Left colon (tissue), 2 donors: ENCODE results near the gene SYT13. TPM values are rescaled to one million over a fixed set of nuclear protein-coding genes. Genes with fewer than 3 reads are reported as not detected.
A peak's percentile ranks its signal among the peaks of the same experiment; 100 is the strongest.

ENCODE experiments used
- ATAC-seq: fragments of 200-7000 bp; cut with Tn5 transposase; one replicate; pipeline ENCODE4 v1.9.1; 2020; ENCODE audit warnings: mild to moderate bottlenecking, moderate library complexity
- DNase-seq, 2 donors: peaks; one replicate each; pipeline ENCODE4 v3.0.0-alpha.2; 2020
- intact Hi-C, 2 donors: fragments of 100-400 bp; cut with DNase I in 1 of 2; cut with micrococcal nuclease in 1 of 2; formaldehyde crosslinking; loops; one replicate each; pipeline versions ENCODE4 v1.11.2 to v1.14.0; 2022; cut with DNase I, micrococcal nuclease
- total RNA-seq, 2 donors: library from RNA; stranded (reverse); fragmentation: NEBNext Ultra II Directional; extraction: Animal tissue kit (Norgen Biotek cat#: 25700); gene quantifications; one replicate each; pipeline ENCODE4 v1.2.1, GENCODE V29; 2021
- donor health status: DM: no; HTN: no; CAD: no.
- donor health status: DM: yes; HTN: yes; CAD: no.

Gene SYT13
- total RNA-seq, 2 donors from 2014 or later: 22.4 to 23.0 TPM

DNA sequence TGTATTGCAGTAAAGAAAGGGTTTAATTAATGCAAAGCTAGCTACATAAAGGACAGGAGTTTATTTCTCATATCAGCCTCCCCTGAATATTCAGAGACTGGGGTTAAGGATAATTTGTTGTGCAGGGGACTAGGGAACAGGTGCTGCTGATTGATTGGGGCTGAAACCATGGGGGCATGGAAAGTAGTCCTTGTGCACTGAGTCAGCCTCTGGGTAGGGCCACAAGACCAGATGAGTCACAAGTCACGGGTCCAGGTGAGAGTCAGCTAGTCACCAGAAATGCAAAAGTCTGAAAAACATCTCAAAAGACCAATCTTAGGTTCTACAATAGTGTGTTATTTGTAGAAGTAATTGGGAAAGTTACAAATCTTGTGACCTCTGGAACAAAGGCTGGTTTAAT, 32.9 kb upstream of the SYT13 start:
- intact Hi-C loops: no loop called here
- DNase-seq (no peak), ATAC-seq (no peak)

DNA sequence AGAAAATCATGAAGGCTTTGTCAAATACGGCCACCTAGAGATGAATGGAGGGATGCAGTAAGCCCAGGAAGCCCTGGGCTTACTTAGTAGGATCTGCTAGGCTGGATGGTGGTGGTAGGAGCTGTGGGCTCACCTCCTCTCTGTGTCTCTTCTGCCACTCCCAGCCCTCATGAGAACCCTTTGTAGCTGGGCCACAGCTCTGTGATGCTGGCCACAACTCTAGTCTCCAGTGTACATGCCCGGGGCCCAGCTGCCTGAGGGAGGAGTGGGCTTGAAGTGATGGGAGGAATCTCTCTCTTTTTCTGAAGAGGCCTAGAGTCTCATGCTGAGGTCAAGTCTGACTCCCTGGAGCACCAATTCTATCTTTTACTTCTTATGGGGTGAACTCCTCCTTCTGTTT, 32.4 kb upstream of the SYT13 start:
- ATAC-seq (no peak), DNase-seq (no peak)
- intact Hi-C loops: no loop called here

DNA sequence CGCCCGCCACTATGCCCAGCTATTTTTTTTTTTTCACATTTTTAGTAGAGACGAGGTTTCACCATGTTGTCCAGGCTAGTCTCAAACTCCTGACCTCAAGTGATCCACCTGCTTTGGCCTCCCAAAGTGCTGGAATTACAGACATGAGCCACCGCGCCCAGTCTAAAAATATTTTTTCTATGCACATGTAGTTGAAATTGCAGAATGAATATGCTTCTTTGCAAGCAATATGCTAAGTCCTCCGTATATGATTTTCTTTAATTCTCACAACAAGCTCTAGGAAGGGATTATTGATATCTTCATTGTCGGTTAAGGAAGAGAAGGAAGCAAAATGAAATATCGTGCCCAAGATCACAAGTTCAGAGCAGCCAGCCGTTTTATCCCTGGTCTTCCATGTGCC, 30.1 kb upstream of the SYT13 start:
- ATAC-seq (no peak), DNase-seq (no peak)
- intact Hi-C loops: no loop called here

- DNase-seq (no peak), ATAC-seq (no peak)
- intact Hi-C loops: no loop called here
These were observed 28.8 kb upstream of the SYT13 start for GRCh38 chr11:45314900-45315299.

DNA sequence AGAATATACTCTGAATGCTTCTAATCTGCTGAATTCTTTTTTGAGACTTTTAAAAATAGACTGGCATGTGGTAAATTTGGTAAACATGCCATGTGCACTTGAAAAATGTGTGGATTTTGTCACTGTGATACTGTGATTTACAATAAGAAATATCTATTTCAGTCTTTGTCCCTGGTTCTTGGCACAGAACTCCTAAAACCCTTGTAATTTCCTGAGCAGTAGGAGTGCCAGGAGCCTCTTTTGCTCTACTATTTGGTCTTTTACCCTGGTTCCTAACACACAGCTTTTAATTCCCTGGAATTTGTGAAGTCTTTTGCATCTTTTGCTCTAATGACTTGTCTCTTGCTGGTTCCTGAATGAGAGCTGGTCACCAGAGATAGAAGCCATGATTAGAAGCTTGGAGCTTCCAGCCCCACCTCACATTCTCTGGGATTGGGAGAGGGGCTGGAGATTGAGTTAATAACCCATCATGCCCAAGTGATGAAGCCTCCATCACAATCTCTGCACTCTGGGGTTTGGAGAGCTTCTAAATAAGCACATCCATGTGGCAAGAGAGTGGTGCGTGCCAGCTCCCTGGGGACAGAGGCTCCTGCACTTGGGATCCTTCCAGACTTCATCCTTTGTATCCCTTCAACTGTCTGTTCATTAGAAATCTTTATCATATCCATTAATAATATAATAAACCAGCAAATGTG, 27.2 kb upstream of the SYT13 start:
- intact Hi-C loops: no loop called here
- ATAC-seq (no peak), DNase-seq (no peak)

GRCh38 chr11:45305874-45306623, 19.9 kb upstream of the SYT13 start:
- no peak for DNase-seq
- intact Hi-C loops: no loop called here
- ATAC-seq: peak; percentile 69

GRCh38 chr11:45304992-45305335, 18.8 kb upstream of the SYT13 start:
- ATAC-seq (no peak), DNase-seq (no peak)
- intact Hi-C loops: no loop called here

GRCh38 chr11:45304111-45304991, 18.2 kb upstream of the SYT13 start:
- intact Hi-C loops: no loop called here
- no peak for ATAC-seq
- no peak for DNase-seq

- intact Hi-C loops: no loop called here
These were observed 17.2 kb upstream of the SYT13 start for GRCh38 chr11:45303316-45303715.

GRCh38 chr11:45301537-45302246, 15.6 kb upstream of the SYT13 start:
- ATAC-seq (peak; percentile 82), DNase-seq (no peak)
- intact Hi-C loops: no loop called here

More at GRCh38 chr11:45303316-45303715, 17.2 kb upstream of the SYT13 start:
- DNase-seq (no peak), ATAC-seq (no peak)

DNA sequence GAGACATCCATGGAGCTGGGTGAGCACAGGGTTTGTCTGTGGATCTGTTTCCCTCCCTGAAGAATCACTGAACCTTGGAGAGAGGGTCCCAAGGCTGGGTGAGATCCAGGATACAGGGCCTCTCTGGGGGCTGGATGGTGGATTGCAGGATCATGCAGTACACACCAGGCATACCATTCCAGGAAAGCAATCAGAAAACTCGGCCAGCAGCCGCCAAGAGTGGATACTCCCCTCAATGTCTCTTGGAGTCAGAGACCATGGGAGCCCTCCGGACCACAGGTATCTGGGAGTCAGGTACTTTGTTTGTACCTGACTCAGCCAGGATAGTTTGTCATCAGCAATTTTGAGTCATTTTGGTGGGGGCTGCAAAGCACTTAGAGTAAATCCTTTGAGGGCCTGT, 14.6 kb upstream of the SYT13 start:
- DNase-seq (no peak), ATAC-seq (no peak)
- intact Hi-C loops: no loop called here

DNA sequence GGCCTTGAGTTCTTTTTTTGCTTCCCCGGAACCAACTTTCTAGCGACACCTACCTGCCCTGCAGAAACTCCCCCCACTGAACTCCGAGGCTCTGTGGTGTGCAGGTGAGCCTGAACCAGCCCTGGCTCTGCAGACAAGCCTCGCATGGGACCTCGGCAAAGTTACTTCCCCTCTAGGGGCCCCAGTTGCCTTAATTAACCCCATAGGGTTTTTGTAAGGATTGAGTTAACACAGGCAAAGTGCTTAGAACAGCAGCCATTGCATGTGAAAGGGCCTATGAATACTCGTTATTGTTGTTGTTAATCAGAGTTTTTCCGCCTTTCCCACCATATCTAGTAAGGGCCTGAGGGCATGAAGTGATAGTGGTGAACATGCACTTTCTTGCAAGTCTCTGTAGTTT, 12.6 kb upstream of the SYT13 start:
- no peak for ATAC-seq
- no peak for DNase-seq
- intact Hi-C loops: no loop called here

DNA sequence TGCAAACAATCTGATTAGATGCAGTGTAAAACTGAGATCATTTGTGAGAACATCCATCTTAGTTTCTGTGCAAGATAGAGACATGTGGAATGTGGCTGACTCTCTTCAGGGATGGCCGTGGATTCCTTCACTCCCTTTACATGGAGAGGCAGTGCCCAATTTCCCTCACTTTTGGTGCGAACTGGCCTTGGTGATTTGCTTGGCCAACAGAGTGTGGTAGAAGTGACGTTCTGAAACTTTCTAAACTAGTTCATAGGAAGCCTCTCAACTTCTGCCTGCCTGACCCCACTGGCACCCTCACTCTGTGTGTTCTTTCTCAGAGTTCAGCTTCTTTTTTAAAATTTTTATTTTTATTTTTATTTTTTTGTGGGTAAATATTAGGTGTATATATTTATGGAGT, 9.9 kb upstream of the SYT13 start:
- intact Hi-C loops: no loop called here
- no peak for ATAC-seq
- DNase-seq: no peak

DNA sequence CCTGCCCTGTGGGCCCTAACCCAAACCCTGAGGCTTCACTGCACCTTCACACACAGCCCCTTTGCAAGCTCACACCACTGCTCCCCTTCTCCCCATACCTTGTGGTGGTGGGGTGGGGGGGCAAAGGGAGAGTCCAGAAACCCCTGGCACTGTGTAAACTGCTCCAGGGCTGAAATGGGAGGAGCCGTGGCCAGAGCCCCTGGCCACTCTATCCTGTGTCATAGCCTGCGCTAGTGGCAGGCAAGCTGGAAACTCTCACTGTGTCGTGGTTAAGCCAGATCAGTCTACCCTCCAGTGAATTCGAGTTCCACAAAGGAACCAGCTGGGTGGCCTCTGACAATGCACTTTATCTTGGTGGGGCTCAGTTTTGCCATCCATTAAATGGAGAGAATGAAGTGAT, 8.4 kb upstream of the SYT13 start:
- intact Hi-C loops: loop anchor here in 1 of 2 donors (5.0 kb wide), 1 partner anchor 182 kb away; no protein-coding TSS in a partner anchor
- no peak for ATAC-seq
- no peak for DNase-seq

DNA sequence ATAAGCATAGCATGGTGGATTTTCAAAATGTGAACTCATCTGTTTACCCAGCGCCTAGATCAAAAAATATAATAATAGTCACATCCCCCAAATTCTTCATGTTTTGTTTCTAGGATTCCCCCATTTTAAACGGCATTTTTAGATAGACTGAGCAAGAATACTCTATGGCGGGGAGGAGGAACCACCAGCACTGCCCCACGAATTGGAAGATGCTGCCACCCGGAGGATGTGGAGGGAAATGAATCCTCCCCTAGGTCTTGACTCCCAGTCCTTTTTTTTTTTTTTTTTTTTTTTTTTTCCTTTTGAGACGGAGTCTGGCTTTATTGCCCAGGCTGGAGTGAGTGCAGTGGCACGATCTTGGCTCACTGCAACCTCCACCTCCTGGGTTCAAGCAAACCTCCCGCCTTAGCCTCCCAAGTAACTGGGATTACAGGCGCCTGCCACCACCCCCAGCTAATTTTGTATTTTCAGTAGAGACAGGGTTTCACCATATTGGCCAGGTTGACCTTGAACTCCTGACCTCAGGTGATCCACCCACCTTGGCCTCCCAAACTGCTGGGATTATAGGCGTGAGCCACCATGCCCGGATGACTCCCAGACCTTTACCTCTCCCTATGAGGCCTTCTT, 7.5 kb upstream of the SYT13 start:
- ATAC-seq: peak; percentile 98
- intact Hi-C loops: loop anchor here in 1 of 2 donors (5.0 kb wide), 1 partner anchor 181 kb away; no protein-coding TSS in a partner anchor
- DNase-seq: peak; percentile 72 to 83

DNA sequence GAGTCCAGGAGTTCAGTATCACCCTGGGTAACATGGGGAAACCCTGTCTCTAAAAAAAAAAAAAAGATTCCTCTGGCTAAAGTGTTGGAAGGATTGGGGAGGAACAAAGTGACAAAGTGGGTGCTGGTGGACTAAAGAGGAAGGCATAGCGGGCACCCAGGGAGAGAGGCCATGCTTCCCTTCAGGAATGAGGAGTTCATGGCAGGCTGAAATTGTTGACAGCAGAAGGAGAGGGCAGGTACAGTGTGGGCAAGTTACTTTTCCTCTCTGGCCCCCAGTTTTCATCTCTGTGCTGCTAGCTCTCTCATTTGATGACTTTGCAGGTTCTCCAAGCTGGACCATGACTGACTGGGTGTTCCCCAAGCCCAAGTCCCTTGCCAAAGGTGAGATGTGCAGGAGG, 4.4 kb upstream of the SYT13 start:
- intact Hi-C loops: loop anchor here in 1 of 2 donors (5.0 kb wide), 1 partner anchor 178 kb away; no protein-coding TSS in a partner anchor
- ATAC-seq (no peak), DNase-seq (no peak)

GRCh38 chr11:45289369-45289768, 3.2 kb upstream of the SYT13 start:
- intact Hi-C loops: no loop called here

DNA sequence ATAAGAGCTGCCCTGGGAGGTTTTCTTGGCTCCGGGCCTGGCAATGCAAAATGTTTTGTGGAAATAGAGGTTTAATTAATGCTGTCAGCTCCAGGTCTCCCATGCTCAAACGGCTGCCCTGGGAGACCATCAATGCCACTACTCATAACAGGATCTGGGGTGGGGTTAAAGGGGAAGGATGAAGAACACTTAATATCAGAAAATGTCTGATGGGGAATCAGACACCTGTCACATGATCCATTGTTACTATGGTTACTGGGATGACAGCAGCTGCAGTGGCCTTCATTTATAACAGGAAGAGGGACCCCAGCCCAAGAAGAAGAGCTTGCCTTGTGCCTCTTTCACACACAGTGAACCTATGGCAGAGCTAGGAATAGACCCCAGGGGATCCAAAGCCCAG, 2.2 kb upstream of the SYT13 start:
- ATAC-seq (no peak), DNase-seq (no peak)
- intact Hi-C loops: no loop called here

More at GRCh38 chr11:45289369-45289768, 3.2 kb upstream of the SYT13 start:
- DNase-seq (no peak), ATAC-seq (no peak)
